Activated CD4-positive, alpha-beta T cell treated with anti-CD3 and anti-CD28 coated beads, Interleukin-10, Interleukin-2, amounts not matched to agents 100 ng/mL and 50 ng/mL, durations not matched to agents 16 hours and 8 hours (primary cell): ENCODE measurements around the gene RBMY1F.
"Not testable (repeated sequence)": the region's sequence is repeated elsewhere in the genome, so short reads cannot be mapped to it uniquely, and the experiment has no call there.

Experiments used
- DNase-seq: peaks from one replicate; pipeline ENCODE4 v3.0.0-alpha.2; 2020

The RBMY1F gene

GRCh38 chrY:22182823-22183222, at the start of gene RBMY1F:
TSS of gene RBMY1F (minus strand) at chrY:22182923. CDS start at chrY:22180969, 1,954 bp downstream.
- not testable (repeated sequence) for DNase-seq

- not testable (repeated sequence) for DNase-seq
Measured at GRCh38 chrY:22151144-22151543, 31.6 kb downstream of the RBMY1F start.

GRCh38 chrY:22141011-22141695, 41.6 kb downstream of the RBMY1F start:
- not testable (repeated sequence) for DNase-seq

- not testable (repeated sequence) for DNase-seq
Measured at GRCh38 chrY:22134719-22135118, 48.0 kb downstream of the RBMY1F start.

GRCh38 chrY:22130494-22130893, 52.2 kb downstream of the RBMY1F start:
- not testable (repeated sequence) for DNase-seq
